SW 1271 (cell line): Measurements from ENCODE around the gene THAP6.
"Not testable (repeated sequence)": the region's sequence is repeated elsewhere in the genome, so short reads cannot be mapped to it uniquely, and the experiment has no call there.

Experiments
- DNase-seq, 2 experiments: peaks; one replicate each; lab custom pipeline; 2025; lab: John Stamatoyannopoulos, UW

The THAP6 gene

GRCh38 chr4:75514131-75514948 lies at the start of gene THAP6, which contains the start of gene RCHY1:
THAP6 (plus strand) TSS chr4:75514473; CDS start chr4:75515453, 980 bp downstream.
RCHY1 (minus strand) TSS chr4:75514403; CDS start chr4:75514286, 117 bp downstream.
- DNase-seq: peak; percentile 84 to 93

- no peak for DNase-seq
Observed at GRCh38 chr4:75469896-75470295, 44.4 kb upstream of the THAP6 start.

GRCh38 chr4:75470738-75471137 lies 43.5 kb upstream of the THAP6 start:
- no peak for DNase-seq

GRCh38 chr4:75477201-75477600 lies 37.1 kb upstream of the THAP6 start:
- DNase-seq: no peak

- DNase-seq: no peak
Observed at GRCh38 chr4:75484190-75484589, 30.1 kb upstream of the THAP6 start.

GRCh38 chr4:75490155-75490554 lies 24.1 kb upstream of the THAP6 start:
- DNase-seq: peak in 1 of 2 experiments; percentile 14

GRCh38 chr4:75494563-75494962 lies 19.7 kb upstream of the THAP6 start:
- peak in 1 of 2 experiments; percentile 9 for DNase-seq

- DNase-seq: no peak
Observed at GRCh38 chr4:75495476-75495875, 18.8 kb upstream of the THAP6 start.

- DNase-seq: no peak
Observed at GRCh38 chr4:75496406-75496805, 17.9 kb upstream of the THAP6 start.

- DNase-seq: no peak
Observed at GRCh38 chr4:75497133-75497532, 17.1 kb upstream of the THAP6 start.

- no peak for DNase-seq
Observed at GRCh38 chr4:75498041-75498440, 16.2 kb upstream of the THAP6 start.

- no peak for DNase-seq
Observed at GRCh38 chr4:75499900-75500299, 14.4 kb upstream of the THAP6 start.

- DNase-seq: no peak
Observed at GRCh38 chr4:75502671-75503070, 11.6 kb upstream of the THAP6 start.

- no peak for DNase-seq
Observed at GRCh38 chr4:75505630-75506029, 8.6 kb upstream of the THAP6 start.

GRCh38 chr4:75509592-75509991 lies 4.7 kb upstream of the THAP6 start:
- DNase-seq: not testable (repeated sequence)

- DNase-seq: no peak
Observed at GRCh38 chr4:75511841-75512240, 2.4 kb upstream of the THAP6 start.

GRCh38 chr4:75512386-75513211 lies 1.7 kb upstream of the THAP6 start:
- DNase-seq: peak; percentile 17 to 51

- no peak for DNase-seq
Observed at GRCh38 chr4:75513526-75514130, 645 bp upstream of the THAP6 start.

- DNase-seq: no peak
Observed at GRCh38 chr4:75514949-75515612, 808 bp downstream of the THAP6 start.

GRCh38 chr4:75516144-75516543 lies 1.9 kb downstream of the THAP6 start:
- no peak for DNase-seq

GRCh38 chr4:75519452-75519851 lies 5.2 kb downstream of the THAP6 start:
- DNase-seq: not testable (repeated sequence)

GRCh38 chr4:75525086-75525485 lies 10.8 kb downstream of the THAP6 start:
- no peak for DNase-seq
